GM23338 (cell line): ENCODE results near the gene FCRL3. TPM values are rescaled to one million over a fixed set of nuclear protein-coding genes. Genes with fewer than 3 reads are reported as not detected.

ENCODE experiments used
- CREB1 ChIP-seq: fragments of 250-450 bp; sonication (Bioruptor Pico); IDR thresholded peaks from 2 replicates; pipeline ENCODE4 v1.5.0; 2020; ENCODE audit warnings: low read depth, mild to moderate bottlenecking, moderate library complexity
- EZH2 ChIP-seq: fragments of 200-600 bp; sonication (generic); IDR thresholded peaks from one replicate; pipeline ENCODE4 v1.8.0; 2017; ENCODE audit warnings: antibody characterized with exemption, mild to moderate bottlenecking, low read depth; ENCODE audit not compliant: unreplicated experiment
- NANOG ChIP-seq: IDR thresholded peaks from 2 replicates; pipeline ENCODE4 v1.6.1; 2016; ENCODE audit warnings: antibody characterized with exemption, borderline replicate concordance
- POLR2AphosphoS5 ChIP-seq: IDR thresholded peaks from 2 replicates; pipeline ENCODE4 v1.6.1; 2016; ENCODE audit warnings: antibody characterized with exemption, low read depth
- STAT1 ChIP-seq: IDR thresholded peaks from one replicate; pipeline ENCODE4 v1.6.1; 2016; ENCODE audit warnings: antibody characterized with exemption; ENCODE audit not compliant: unreplicated experiment
- ZNF114 ChIP-seq: fragments of 250-450 bp; sonication (Bioruptor Pico); IDR thresholded peaks from 2 replicates; pipeline ENCODE4 v1.5.0; 2020; ENCODE audit warnings: mild to moderate bottlenecking, moderate library complexity
- ZNF331 ChIP-seq: fragments of 250-450 bp; sonication (Bioruptor Pico); IDR thresholded peaks from 2 replicates; pipeline ENCODE4 v1.5.0; 2020; ENCODE audit warnings: low read depth, mild to moderate bottlenecking, moderate library complexity
- polyA plus RNA-seq: library from polyadenylated mRNA; unstranded; fragments of >200 nt; fragmentation: Nextera tagmentation; extraction: Ambion mirVana; gene quantifications from 2 replicates; pipeline ENCODE4 v1.2.1, GENCODE V29; 2016
- total RNA-seq: library from RNA; depleted of rRNA; stranded (reverse); fragments of >200 nt; shearing (Covaris generic); gene quantifications from 2 replicates; pipeline ENCODE4 v1.2.3, GENCODE V29; 2014
- TF ChIP-seq, protein P1 (sequence below): fragments of 250-450 bp; sonication (Bioruptor Pico); IDR thresholded peaks from 2 replicates; pipeline ENCODE4 v1.5.0; 2020; ENCODE audit warnings: mild to moderate bottlenecking, moderate library complexity
- TF ChIP-seq, protein P2 (sequence below), 2 experiments: fragments of 200-600 bp in 1 of 2; sonication (generic) in 1 of 2; conservative IDR thresholded peaks; 2 replicates each; pipeline versions ENCODE4 v1.5.1 to v1.6.1; 2016 to 2017; ENCODE audit warnings: antibody characterized with exemption in 2 of 2, low read depth in 2 of 2, mild to moderate bottlenecking in 2 of 2, moderate library complexity in 1 of 2
- TF ChIP-seq, protein P3 (sequence below): IDR thresholded peaks from 2 replicates; pipeline ENCODE4 v1.6.1; 2016; ENCODE audit warnings: antibody characterized with exemption

Gene FCRL3
- total and polyA plus RNA-seq, 2 experiments from 2014 or later, result not detected

DNA sequence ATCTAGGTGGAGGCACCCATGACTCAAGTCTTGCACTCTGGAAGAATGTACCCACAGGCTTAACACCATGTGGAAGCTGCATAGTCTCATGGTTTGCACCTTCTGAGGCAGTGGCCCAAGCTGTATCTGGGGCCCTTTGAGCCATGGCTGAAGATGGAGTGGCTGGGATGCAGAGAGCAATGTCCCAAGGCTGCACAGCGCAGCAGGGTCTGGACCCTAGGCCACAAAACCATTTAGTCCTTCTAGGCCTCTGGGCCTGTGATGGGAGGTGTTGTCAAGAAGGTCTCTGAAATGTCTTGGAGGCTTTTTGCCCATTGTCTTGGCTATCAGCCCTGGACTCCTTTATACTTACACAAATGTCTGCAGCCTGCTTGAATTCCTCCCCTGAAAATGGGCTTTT lies 21.4 kb upstream of the FCRL3 start (continued):
- TF ChIP-seq, protein P1, sequence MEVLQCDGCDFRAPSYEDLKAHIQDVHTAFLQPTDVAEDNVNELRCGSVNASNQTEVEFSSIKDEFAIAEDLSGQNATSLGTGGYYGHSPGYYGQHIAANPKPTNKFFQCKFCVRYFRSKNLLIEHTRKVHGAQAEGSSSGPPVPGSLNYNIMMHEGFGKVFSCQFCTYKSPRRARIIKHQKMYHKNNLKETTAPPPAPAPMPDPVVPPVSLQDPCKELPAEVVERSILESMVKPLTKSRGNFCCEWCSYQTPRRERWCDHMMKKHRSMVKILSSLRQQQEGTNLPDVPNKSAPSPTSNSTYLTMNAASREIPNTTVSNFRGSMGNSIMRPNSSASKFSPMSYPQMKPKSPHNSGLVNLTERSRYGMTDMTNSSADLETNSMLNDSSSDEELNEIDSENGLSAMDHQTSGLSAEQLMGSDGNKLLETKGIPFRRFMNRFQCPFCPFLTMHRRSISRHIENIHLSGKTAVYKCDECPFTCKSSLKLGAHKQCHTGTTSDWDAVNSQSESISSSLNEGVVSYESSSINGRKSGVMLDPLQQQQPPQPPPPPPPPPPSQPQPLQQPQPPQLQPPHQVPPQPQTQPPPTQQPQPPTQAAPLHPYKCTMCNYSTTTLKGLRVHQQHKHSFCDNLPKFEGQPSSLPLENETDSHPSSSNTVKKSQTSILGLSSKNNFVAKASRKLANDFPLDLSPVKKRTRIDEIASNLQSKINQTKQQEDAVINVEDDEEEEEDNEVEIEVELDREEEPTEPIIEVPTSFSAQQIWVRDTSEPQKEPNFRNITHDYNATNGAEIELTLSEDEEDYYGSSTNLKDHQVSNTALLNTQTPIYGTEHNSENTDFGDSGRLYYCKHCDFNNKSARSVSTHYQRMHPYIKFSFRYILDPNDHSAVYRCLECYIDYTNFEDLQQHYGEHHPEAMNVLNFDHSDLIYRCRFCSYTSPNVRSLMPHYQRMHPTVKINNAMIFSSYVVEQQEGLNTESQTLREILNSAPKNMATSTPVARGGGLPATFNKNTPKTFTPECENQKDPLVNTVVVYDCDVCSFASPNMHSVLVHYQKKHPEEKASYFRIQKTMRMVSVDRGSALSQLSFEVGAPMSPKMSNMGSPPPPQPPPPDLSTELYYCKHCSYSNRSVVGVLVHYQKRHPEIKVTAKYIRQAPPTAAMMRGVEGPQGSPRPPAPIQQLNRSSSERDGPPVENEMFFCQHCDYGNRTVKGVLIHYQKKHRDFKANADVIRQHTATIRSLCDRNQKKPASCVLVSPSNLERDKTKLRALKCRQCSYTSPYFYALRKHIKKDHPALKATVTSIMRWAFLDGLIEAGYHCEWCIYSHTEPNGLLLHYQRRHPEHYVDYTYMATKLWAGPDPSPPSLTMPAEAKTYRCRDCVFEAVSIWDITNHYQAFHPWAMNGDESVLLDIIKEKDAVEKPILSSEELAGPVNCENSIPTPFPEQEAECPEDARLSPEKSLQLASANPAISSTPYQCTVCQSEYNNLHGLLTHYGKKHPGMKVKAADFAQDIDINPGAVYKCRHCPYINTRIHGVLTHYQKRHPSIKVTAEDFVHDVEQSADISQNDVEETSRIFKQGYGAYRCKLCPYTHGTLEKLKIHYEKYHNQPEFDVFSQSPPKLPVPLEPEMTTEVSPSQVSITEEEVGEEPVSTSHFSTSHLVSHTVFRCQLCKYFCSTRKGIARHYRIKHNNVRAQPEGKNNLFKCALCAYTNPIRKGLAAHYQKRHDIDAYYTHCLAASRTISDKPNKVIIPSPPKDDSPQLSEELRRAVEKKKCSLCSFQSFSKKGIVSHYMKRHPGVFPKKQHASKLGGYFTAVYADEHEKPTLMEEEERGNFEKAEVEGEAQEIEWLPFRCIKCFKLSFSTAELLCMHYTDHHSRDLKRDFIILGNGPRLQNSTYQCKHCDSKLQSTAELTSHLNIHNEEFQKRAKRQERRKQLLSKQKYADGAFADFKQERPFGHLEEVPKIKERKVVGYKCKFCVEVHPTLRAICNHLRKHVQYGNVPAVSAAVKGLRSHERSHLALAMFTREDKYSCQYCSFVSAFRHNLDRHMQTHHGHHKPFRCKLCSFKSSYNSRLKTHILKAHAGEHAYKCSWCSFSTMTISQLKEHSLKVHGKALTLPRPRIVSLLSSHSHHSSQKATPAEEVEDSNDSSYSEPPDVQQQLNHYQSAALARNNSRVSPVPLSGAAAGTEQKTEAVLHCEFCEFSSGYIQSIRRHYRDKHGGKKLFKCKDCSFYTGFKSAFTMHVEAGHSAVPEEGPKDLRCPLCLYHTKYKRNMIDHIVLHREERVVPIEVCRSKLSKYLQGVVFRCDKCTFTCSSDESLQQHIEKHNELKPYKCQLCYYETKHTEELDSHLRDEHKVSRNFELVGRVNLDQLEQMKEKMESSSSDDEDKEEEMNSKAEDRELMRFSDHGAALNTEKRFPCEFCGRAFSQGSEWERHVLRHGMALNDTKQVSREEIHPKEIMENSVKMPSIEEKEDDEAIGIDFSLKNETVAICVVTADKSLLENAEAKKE (CRISPR knock-in tag), result no peak
- TF ChIP-seq STAT1 (no peak), ZNF114 (no peak), EZH2 (no peak), NANOG (no peak), POLR2AphosphoS5 (no peak), ZNF331 (CRISPR knock-in tag) (no peak), CREB1 (CRISPR knock-in tag) (no peak)
- TF ChIP-seq, protein P2, sequence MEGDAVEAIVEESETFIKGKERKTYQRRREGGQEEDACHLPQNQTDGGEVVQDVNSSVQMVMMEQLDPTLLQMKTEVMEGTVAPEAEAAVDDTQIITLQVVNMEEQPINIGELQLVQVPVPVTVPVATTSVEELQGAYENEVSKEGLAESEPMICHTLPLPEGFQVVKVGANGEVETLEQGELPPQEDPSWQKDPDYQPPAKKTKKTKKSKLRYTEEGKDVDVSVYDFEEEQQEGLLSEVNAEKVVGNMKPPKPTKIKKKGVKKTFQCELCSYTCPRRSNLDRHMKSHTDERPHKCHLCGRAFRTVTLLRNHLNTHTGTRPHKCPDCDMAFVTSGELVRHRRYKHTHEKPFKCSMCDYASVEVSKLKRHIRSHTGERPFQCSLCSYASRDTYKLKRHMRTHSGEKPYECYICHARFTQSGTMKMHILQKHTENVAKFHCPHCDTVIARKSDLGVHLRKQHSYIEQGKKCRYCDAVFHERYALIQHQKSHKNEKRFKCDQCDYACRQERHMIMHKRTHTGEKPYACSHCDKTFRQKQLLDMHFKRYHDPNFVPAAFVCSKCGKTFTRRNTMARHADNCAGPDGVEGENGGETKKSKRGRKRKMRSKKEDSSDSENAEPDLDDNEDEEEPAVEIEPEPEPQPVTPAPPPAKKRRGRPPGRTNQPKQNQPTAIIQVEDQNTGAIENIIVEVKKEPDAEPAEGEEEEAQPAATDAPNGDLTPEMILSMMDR (conservative IDR thresholded peaks at IDR 0.05; ENCODE audit: low read depth in 2 of 2), result no peak
- TF ChIP-seq, protein P3, sequence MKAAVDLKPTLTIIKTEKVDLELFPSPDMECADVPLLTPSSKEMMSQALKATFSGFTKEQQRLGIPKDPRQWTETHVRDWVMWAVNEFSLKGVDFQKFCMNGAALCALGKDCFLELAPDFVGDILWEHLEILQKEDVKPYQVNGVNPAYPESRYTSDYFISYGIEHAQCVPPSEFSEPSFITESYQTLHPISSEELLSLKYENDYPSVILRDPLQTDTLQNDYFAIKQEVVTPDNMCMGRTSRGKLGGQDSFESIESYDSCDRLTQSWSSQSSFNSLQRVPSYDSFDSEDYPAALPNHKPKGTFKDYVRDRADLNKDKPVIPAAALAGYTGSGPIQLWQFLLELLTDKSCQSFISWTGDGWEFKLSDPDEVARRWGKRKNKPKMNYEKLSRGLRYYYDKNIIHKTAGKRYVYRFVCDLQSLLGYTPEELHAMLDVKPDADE, result no peak
